Loucy (cell line): ENCODE results near the gene NEBL.

ENCODE experiments used
- H2AFZ ChIP-seq: fragments of 200-600 bp; sonication (generic); 2 replicates; pipeline ENCODE4 v1.6.0; 2016; ENCODE audit warnings: antibody characterized with exemption, mild to moderate bottlenecking, low read length, moderate library complexity
- H3F3A ChIP-seq: fragments of 200-600 bp; 2 replicates; pipeline ENCODE4 v1.6.0; 2016; ENCODE audit warnings: antibody characterized with exemption, low read depth, mild to moderate bottlenecking
- H3K27me3 ChIP-seq: fragments of 200-600 bp; sonication (generic); 2 replicates; pipeline ENCODE4 v1.6.1; 2014; ENCODE audit warnings: low read length, mild to moderate bottlenecking; ENCODE audit not compliant: insufficient read depth, poor library complexity, severe bottlenecking
- H3K36me3 ChIP-seq: fragments of 200-600 bp; sonication (generic); 2 replicates; pipeline ENCODE4 v1.6.1; 2016; ENCODE audit warnings: low read length; ENCODE audit not compliant: insufficient read depth
- H3K4me1 ChIP-seq: fragments of 200-600 bp; sonication (generic); 2 replicates; pipeline ENCODE4 v1.5.1; 2014; ENCODE audit warnings: low read length, mild to moderate bottlenecking; ENCODE audit not compliant: insufficient read depth, poor library complexity, severe bottlenecking
- H3K4me2 ChIP-seq: fragments of 200-600 bp; sonication (generic); 2 replicates; pipeline ENCODE4 v1.6.0; 2014; ENCODE audit warnings: antibody characterized with exemption, low read length, low read depth, mild to moderate bottlenecking; ENCODE audit not compliant: poor library complexity, severe bottlenecking
- H3K4me3 ChIP-seq: fragments of 200-600 bp; sonication (generic); 2 replicates; pipeline ENCODE4 v1.5.1; 2014; ENCODE audit warnings: low read length, mild to moderate bottlenecking, mixed read lengths; ENCODE audit not compliant: poor library complexity, severe bottlenecking
- H3K79me2 ChIP-seq: fragments of 200-600 bp; sonication (generic); 2 replicates; pipeline ENCODE4 v1.6.1; 2014; ENCODE audit warnings: low read length; ENCODE audit not compliant: insufficient read depth
- H3K9ac ChIP-seq: fragments of 200-600 bp; sonication (generic); 2 replicates; pipeline ENCODE4 v1.6.0; 2014; ENCODE audit warnings: mild to moderate bottlenecking, low read depth, low read length, moderate library complexity; ENCODE audit not compliant: poor library complexity, severe bottlenecking
- H3K9me2 ChIP-seq: fragments of 200-600 bp; sonication (generic); replicated peaks from 2 replicates; pipeline ENCODE4 v1.6.1; 2016; ENCODE audit warnings: low read depth, low read length, mixed read lengths
- H3K9me3 ChIP-seq: fragments of 200-600 bp; sonication (generic); 2 replicates; pipeline ENCODE4 v1.6.1; 2014; ENCODE audit warnings: mild to moderate bottlenecking, antibody characterized with exemption, low read length, low read depth; ENCODE audit not compliant: insufficient read depth
- H4K20me1 ChIP-seq: fragments of 200-600 bp; sonication (generic); 2 replicates; pipeline ENCODE4 v1.6.0; 2014; ENCODE audit warnings: antibody characterized with exemption, low read length, mild to moderate bottlenecking; ENCODE audit not compliant: insufficient read depth, poor library complexity, severe bottlenecking
- CTCF ChIP-seq: fragments of 200-600 bp; sonication (generic); conservative IDR thresholded peaks from 2 replicates; pipeline ENCODE4 v1.5.1; 2014; ENCODE audit warnings: mild to moderate bottlenecking, antibody characterized with exemption, low read length
- EZH2phosphoT487 ChIP-seq: fragments of 200-600 bp; IDR thresholded peaks from 2 replicates; pipeline ENCODE4 v1.6.1; 2018; ENCODE audit warnings: antibody characterized with exemption, mild to moderate bottlenecking, moderate library complexity, borderline replicate concordance

NEBL gene

GRCh38 chr10:20920061-20920460 lies 22.9 kb upstream of the NEBL start:
- no peak for TF ChIP-seq EZH2phosphoT487
- no peak for TF ChIP-seq CTCF
- H3K4me2 ChIP-seq = no peak overlapping the region
- no peak overlapping the region for H3K9ac ChIP-seq
- no peaks in the 10 kb centered on the region for H3F3A ChIP-seq
- no peaks in the 10 kb centered on the region for H3K4me1 ChIP-seq
- H3K36me3 ChIP-seq = no peaks in the 10 kb centered on the region
- no peaks in the 10 kb centered on the region for H4K20me1 ChIP-seq
- H3K4me3 ChIP-seq = no peak overlapping the region
- no peaks in the 10 kb centered on the region for H3K27me3 ChIP-seq
- H3K79me2 ChIP-seq = no peaks in the 10 kb centered on the region
- H3K9me3 ChIP-seq = no peaks in the 10 kb centered on the region
- H3K9me2 ChIP-seq = no peaks in the 10 kb centered on the region
- no peak overlapping the region for H2AFZ ChIP-seq

- no peaks in the 10 kb centered on the region for H3F3A ChIP-seq
- H3K79me2 ChIP-seq = no peaks in the 10 kb centered on the region
- no peak overlapping the region for H3K4me3 ChIP-seq
- no peaks in the 10 kb centered on the region for H3K9me2 ChIP-seq
- H3K36me3 ChIP-seq = no peaks in the 10 kb centered on the region
- H3K9ac ChIP-seq = no peak overlapping the region
- TF ChIP-seq CTCF = no peak
- TF ChIP-seq EZH2phosphoT487 = no peak
- H3K4me2 ChIP-seq = no peak overlapping the region
- no peak overlapping the region for H2AFZ ChIP-seq
- H3K9me3 ChIP-seq = no peaks in the 10 kb centered on the region
- no peaks in the 10 kb centered on the region for H3K4me1 ChIP-seq
- H4K20me1 ChIP-seq = no peaks in the 10 kb centered on the region
- no peaks in the 10 kb centered on the region for H3K27me3 ChIP-seq
Observed at GRCh38 chr10:20919481-20919880, 22.4 kb upstream of the NEBL start.

- Histone ChIP-seq H2AFZ (no peak overlapping the region), H3K36me3 (no peaks in the 10 kb centered on the region), H3K9me3 (no peaks in the 10 kb centered on the region), H3K4me2 (no peak overlapping the region), H3K9ac (no peak overlapping the region), H3F3A (no peaks in the 10 kb centered on the region), H3K79me2 (no peaks in the 10 kb centered on the region), H4K20me1 (no peaks in the 10 kb centered on the region), H3K4me3 (no peak overlapping the region), H3K9me2 (no peaks in the 10 kb centered on the region), H3K4me1 (no peaks in the 10 kb centered on the region), H3K27me3 (no peaks in the 10 kb centered on the region)
- TF ChIP-seq EZH2phosphoT487 (no peak), CTCF (no peak)
Observed at GRCh38 chr10:20916976-20917375, 19.9 kb upstream of the NEBL start.
